T-helper 1 cell (primary cell): ENCODE results near the gene CYTH1.

Experiments
- DNase-seq, 5 donors: peaks; one replicate each; pipeline ENCODE4 v3.0.0-alpha.2; 2012 to 2020

The CYTH1 gene

GRCh38 chr17:78715000-78715771 is 66.9 kb downstream of the CYTH1 start:
- DNase-seq: no peak

DNA sequence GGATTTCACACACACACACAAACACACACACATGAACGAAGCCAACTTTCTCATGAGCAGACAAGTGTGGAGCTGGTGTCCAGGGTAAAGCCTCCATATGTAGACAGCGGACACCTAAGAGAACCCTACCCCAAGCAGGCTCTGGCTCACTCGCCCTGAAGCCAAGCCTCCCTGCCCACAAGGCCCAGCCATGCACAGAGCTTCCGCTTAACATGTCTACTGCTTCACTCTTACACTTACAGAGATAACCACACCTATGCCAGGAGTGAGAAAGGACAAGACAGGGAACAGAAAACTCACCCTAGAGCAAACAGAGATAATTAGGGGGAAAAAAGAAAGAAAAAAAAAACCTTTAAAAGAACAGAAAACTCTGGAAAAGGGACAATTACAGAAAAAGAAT is 67.5 kb downstream of the CYTH1 start:
- DNase-seq: no peak

DNA sequence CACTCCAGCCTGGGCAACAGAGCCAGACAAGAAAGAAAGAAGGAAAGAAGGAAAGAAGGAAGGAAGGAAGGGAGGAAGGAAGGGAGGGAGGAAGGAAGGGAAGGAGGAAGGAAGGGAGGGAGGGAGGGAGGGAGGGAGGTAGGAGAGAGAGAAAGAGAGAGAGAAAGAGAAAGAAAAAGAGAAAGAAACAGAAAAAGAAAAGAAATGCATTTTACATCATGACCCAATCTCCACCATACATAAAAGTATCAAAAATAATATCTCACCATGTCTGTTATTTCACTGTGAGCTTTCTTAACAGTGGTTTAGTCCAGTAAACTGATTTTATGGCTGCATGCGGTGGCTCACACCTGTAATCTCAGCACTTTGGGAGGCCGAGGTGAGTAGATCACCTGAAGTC is 70.0 kb downstream of the CYTH1 start:
- no peak for DNase-seq

DNA sequence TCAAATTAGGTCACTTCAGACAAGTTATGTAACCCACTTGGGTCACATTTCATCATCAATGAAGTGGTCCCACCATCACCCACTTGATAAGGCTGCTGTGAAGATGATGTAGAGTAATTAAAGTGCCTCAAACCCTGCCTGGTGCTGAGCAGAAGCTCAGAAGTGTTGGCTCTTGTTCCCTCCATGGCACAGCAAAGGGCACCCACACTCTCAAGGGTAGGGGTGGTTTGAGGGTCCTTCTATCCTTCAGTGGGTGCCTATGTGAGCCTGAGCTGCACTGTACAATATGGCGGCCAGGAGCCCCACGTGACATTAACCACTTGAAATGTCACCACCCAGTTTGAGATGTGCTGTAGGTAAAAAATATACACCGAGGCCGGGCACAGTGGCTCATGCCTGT is 71.5 kb downstream of the CYTH1 start:
- DNase-seq: no peak

DNA sequence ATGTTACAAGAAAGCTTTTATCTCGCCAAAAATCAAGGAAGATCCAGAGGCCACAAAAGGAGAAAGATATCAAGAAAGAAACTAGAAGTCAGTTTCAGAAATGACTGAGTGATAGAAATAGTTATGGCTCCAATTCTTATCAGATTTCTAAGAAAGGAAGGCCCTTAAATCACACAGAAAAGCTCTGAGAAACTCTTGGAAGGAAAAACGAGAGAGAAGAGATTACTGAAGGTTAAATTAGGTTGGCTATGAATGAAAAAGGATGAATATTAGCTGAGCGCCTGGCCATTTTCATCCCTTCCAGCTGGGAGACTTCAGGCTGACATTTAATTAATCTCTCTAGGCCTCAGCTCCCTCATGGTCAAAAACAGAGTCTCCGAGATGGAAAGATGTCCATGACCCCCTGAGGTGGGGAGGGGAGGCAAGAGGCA is 72.3 kb downstream of the CYTH1 start:
- peak in 1 of 5 donors; percentile 50 for DNase-seq

- DNase-seq: peak in 1 of 5 donors; percentile 52
These were observed 72.9 kb downstream of the CYTH1 start for GRCh38 chr17:78709119-78709681.

DNA sequence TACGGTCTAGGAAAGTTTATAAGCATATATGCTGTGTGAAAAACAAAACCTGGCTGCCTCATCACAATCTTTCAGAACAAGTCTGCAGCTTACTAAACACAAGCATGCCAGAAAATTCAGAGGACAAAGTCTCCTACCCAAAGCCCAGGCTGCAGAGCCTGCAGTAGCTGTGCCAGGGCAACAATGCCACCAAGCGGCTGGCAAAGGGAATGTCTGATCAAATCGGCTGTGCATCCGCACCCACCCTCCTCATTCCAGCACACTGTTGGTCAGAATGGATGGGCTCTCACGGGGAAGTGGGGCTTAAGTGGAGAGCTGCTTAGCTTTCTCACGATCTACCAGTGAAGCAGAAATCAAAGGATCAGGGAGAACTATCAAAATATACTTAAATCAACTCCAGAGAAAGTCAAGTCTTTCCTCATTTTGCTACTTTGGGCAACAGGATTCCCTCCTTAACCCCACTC is 73.5 kb downstream of the CYTH1 start:
- peak; percentile 30 to 71 (median 46) for DNase-seq

DNA sequence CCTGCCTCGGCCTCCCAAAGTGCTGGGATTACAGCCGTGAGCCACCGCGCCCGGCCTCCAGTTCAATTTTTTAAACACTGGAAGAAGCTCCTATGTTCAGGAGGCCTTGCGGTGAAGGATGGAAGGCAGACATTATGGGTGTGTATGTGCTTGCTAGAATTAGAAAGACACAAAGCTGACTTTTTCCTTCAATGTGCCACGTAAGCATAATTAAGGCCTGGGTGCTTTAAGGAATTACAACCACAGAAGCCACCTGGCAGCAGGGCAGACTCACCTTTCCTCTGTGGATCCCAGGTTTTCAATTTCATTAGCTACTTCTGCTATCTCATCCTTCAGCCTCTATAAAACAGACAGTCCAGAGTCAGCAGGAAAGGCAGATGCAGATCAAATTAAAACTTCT is 74.2 kb downstream of the CYTH1 start:
- no peak for DNase-seq

DNA sequence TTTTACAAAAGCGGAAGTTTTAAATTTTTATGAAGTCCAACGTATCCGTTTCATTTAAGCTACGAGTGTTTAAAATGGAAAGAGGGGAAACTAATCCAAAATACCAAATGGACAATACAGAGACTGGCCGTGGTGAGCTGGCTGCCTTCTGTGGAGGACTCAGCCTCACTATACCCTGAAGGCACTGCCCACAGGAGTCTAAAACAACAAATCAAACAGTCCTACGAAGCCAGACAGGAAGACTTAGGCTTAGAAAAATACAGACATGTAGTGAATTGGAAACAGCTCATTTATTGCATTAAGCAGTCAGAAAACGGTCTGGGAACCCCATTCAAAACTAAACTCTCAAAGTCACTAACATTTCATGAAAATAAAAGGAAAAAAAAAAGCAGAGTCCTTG is 75.1 kb downstream of the CYTH1 start:
- DNase-seq: no peak

DNA sequence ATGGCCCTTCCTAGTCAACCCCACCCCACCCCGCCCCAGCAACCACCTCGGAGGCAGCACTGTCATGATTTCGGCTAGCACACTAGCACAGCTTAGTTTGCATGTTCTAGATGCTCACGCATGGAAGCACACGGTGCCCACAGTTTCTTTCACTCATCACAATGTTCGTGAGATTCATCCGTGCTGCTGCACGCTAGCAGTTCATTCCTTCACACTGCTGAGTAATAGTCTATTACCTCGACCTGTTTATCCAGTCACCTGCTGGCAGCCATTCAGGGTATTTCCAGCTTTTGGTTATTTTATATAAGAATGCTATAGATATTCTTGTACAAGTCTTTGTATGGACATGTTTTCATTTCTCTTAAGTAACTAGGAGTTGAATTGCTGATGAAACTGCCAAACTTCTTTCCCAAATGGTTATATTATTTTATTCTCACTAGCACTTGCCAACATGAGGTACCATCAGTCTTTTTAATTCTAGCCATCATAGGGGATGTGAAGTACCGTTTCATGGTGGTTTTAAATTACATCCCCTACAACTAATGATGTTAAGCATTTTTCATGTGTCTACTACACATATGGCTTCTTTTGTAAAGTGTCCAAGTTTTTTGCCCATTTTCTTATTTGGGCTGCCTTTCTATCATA is 75.7 kb downstream of the CYTH1 start:
- DNase-seq: no peak

GRCh38 chr17:78705071-78705470 is 77.0 kb downstream of the CYTH1 start:
- no peak for DNase-seq

- DNase-seq: no peak
These were observed 77.5 kb downstream of the CYTH1 start for GRCh38 chr17:78704594-78704993.

GRCh38 chr17:78697554-78698343 is 84.3 kb downstream of the CYTH1 start:
- no peak for DNase-seq

DNA sequence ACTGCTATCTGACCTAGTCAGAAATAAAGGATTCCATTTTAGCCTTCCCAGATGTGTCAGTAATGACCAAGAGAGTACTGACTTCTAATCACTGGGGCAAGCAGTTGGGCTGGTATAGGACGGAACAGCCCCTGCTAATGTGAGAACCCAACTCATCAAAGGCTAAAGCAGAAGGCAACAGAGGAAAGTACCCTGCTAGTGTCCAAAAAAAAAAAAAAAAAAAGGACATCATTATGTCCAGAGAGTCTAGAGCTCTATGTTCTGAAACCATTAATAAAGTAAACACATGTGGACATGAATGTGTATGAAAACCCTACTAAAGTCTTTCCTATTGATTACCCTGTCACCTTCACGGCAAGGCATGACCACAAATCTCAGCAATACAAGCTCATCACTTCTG is 85.0 kb downstream of the CYTH1 start:
- no peak for DNase-seq

- no peak for DNase-seq
These were observed 85.8 kb downstream of the CYTH1 start for GRCh38 chr17:78696016-78696982.

- DNase-seq: no peak
These were observed 87.1 kb downstream of the CYTH1 start for GRCh38 chr17:78694805-78695531.

DNA sequence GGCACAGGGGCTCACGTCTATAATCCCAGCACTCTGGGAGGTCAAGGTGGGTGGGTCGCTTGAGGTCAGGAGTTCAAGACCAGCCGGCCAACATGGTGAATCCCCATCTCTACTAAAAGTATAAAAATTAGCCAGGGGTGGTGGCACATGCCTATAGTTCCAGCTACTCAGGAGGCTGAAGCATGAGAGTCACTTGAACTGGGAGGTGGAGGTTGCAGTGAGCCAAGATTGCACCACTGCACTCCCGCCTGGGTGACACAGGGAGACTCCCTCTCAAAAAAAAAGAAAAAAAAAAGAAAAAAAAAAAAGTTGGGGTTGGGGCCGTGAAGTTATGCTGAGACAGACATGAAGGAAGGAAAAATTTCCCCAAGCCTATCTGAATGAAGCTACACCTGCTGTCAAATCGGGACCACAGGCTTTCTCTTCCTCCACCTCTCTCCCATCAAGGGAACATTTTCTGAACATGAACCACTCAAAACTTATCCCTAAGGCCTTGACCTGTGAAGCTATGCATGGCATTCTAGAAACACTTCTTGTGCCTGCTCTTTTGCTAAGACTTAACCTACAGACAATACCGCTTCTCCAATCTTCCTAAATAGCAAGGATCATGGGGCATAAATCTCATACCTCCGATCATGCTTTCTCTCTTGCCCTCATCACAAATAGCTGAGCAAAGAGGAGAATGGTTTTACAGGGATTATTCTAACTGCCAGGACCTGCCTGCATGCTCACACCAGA is 88.6 kb downstream of the CYTH1 start:
- DNase-seq: no peak

- no peak for DNase-seq
These were observed 89.5 kb downstream of the CYTH1 start for GRCh38 chr17:78692460-78693010.

DNA sequence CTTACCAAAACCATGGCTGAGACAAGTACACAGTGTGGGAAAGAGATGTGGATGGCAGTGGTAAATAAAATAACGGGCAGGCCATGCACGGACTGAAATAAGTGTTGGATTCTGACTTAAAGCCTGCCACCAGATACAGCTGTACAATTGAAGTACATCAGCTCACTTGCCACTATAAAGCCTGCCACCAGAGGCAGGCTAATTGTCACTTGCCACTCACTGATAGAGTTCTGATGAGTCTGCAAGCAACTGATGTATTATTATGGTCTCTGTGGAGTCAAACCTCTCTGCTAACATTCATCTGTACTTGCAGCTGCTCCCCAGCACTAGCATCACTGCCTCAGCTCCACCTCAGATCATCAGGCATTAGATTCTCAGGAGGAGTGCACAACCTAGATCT is 93.0 kb downstream of the CYTH1 start:
- DNase-seq: no peak

- no peak for DNase-seq
These were observed 94.1 kb downstream of the CYTH1 start for GRCh38 chr17:78687944-78688343.
